ENCODE data around the gene TP53I13.

- TF ChIP-seq POLR2A (IDR thresholded peaks at IDR 0.05; ENCODE audit: low read depth, low read length): no peak
- TF ChIP-seq POLR2AphosphoS5 (IDR thresholded peaks at IDR 0.05; ENCODE audit: low read depth, low read length): no peak
- TF ChIP-seq TAF1 (IDR thresholded peaks at IDR 0.05; ENCODE audit: borderline replicate concordance, low read depth, low read length): no peak
These were observed 22.4 kb upstream of the TP53I13 start for GRCh38 chr17:29546085-29546484.
